ENCODE measurements around the gene SRGAP3.

DNA sequence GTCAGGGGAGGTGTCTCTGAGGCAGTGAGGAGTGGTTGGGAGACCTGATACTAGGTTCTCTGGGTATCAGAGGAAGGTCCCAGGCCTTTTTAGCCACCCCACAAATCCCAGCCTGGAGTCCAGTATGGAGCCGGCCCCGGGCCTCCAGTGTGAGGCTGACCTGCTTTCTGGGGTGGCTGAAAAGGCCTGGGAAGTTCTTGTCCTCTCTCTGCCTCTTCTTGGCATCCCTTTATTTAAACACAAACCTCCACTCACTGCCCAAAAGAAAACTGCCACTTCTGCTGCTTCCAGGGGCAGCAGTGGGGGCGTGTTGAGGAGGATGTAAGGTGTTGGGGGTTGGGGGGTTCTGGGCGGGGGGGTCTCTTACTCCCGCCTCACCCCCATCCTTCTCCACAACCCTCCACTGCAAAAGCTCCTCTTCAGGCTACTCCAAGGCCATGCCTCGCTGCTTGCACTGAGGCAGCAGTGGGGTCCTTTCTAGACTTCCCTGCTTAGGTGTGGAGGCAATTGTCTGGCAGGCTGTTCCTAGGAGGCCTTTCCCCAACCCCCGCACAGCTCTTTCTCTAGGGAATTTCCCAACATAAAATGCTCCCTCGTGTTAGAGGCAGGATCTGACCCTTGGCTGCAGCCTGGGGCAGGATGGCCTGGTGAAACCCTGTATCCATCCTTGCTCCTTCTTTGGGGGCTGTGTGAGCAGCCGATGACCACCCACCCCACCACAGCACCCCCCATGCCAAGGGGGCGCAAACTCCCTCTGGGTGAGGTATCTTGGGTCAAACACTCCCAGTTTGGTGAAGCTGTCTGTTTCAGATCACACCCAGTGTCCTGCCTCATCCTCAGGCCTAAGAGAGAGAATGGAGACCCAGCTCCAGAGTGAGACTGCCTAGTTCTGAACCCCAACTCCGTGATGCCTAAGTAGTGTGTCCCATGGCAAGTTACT, 274.1 kb downstream of the SRGAP3 start:
- no peak for TF ChIP-seq POLR2A (IDR thresholded peaks at IDR 0.05)
- TF ChIP-seq, protein P1, sequence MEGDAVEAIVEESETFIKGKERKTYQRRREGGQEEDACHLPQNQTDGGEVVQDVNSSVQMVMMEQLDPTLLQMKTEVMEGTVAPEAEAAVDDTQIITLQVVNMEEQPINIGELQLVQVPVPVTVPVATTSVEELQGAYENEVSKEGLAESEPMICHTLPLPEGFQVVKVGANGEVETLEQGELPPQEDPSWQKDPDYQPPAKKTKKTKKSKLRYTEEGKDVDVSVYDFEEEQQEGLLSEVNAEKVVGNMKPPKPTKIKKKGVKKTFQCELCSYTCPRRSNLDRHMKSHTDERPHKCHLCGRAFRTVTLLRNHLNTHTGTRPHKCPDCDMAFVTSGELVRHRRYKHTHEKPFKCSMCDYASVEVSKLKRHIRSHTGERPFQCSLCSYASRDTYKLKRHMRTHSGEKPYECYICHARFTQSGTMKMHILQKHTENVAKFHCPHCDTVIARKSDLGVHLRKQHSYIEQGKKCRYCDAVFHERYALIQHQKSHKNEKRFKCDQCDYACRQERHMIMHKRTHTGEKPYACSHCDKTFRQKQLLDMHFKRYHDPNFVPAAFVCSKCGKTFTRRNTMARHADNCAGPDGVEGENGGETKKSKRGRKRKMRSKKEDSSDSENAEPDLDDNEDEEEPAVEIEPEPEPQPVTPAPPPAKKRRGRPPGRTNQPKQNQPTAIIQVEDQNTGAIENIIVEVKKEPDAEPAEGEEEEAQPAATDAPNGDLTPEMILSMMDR (IDR thresholded peaks at IDR 0.05): no peak
